ENCODE data around the gene FLYWCH2. TPM values are rescaled to one million over a fixed set of nuclear protein-coding genes. Genes with fewer than 3 reads are reported as not detected.

The FLYWCH2 gene
- total and polyA plus RNA-seq, 2 of the 4 experiments (the other 2 are of a cell fraction): 42.3 to 66.3 TPM

DNA sequence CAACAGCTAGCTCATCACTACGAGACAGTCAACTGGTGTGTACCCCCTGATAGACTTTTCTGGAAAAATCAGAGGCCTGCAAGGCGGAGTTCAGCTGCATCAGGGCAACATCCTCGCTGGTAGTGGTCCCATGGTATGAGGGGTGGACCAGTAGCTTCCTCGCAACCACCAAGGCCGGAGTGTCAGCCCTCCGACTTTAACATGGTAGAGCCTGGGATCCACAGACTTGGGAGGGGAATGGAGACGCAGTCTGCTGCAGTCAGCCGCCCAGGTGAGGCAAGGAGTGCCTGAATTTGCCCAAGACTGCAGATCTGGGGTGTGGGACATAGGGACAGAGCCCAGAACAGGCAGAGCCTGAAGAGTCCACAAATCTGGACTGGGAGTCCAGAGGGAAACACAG is 39.5 kb upstream of the FLYWCH2 start:
- no peak overlapping the region for H3K23ac ChIP-seq (ENCODE audit: low read depth, low read length)
- H3K18ac ChIP-seq (ENCODE audit: low read depth, low read length): no peak overlapping the region
- H2AFZ ChIP-seq (replicated peaks; ENCODE audit: low read length, poor library complexity): no peak overlapping the region
- TF ChIP-seq SMC3 (IDR thresholded peaks at IDR 0.05; ENCODE audit: low read depth, low read length): no peak
- no peak for TF ChIP-seq USF2 (IDR thresholded peaks at IDR 0.05; ENCODE audit: low read depth, low read length)
- no peak for TF ChIP-seq BHLHE40 (IDR thresholded peaks at IDR 0.05; ENCODE audit: low read depth, low read length)
- no peak for TF ChIP-seq POLR2A (IDR thresholded peaks at IDR 0.05; ENCODE audit: low read depth, low read length)
- TF ChIP-seq, protein P1, sequence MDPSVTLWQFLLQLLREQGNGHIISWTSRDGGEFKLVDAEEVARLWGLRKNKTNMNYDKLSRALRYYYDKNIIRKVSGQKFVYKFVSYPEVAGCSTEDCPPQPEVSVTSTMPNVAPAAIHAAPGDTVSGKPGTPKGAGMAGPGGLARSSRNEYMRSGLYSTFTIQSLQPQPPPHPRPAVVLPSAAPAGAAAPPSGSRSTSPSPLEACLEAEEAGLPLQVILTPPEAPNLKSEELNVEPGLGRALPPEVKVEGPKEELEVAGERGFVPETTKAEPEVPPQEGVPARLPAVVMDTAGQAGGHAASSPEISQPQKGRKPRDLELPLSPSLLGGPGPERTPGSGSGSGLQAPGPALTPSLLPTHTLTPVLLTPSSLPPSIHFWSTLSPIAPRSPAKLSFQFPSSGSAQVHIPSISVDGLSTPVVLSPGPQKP (IDR thresholded peaks at IDR 0.05; ENCODE audit: borderline replicate concordance, low read depth, low read length): no peak
- TF ChIP-seq FOS (IDR thresholded peaks at IDR 0.05; ENCODE audit: low read depth, low read length): no peak
- TF ChIP-seq RFX5 (IDR thresholded peaks at IDR 0.05; ENCODE audit: low read depth, low read length): no peak
- no peak for TF ChIP-seq CEBPB (IDR thresholded peaks at IDR 0.05; ENCODE audit: low read depth, low read length)
- no peak for TF ChIP-seq CHD1 (IDR thresholded peaks at IDR 0.05; ENCODE audit: low read depth, low read length)
- no peak for TF ChIP-seq MXI1 (IDR thresholded peaks at IDR 0.05; ENCODE audit: borderline replicate concordance, low read depth, low read length)
- no peak for TF ChIP-seq RCOR1 (IDR thresholded peaks at IDR 0.05; ENCODE audit: insufficient replicate concordance, low read length)
- TF ChIP-seq CTCF (conservative IDR thresholded peaks at IDR 0.05; ENCODE audit: low read depth, low read length): no peak
- TF ChIP-seq RAD21 (IDR thresholded peaks at IDR 0.05; ENCODE audit: low read length): no peak
- no TSS peak for BruUV-seq (replicated peaks)
- CTCF ChIA-PET: interaction anchor here (3.1 kb wide), 1 partner anchor 25 kb away, joined by 14 read pairs; no protein-coding TSS in a partner anchor
- H3K4me3 ChIP-seq (ENCODE audit: insufficient read depth, low read depth, low read length): no peak overlapping the region
- H3K9me3 ChIP-seq (ENCODE audit: control insufficient read depth, insufficient read depth, low read length): no peaks in the 10 kb centered on the region
- no peak overlapping the region for H2BK120ac ChIP-seq (ENCODE audit: low read depth, low read length)
- H4K20me1 ChIP-seq (ENCODE audit: insufficient read depth, low read length): peaks cover 4% of the 10 kb centered on the region; the same call in 1 of the 2 replicates
- H3K14ac ChIP-seq (replicated peaks; ENCODE audit: low read depth, low read length): no peak overlapping the region
- H2BK20ac ChIP-seq (ENCODE audit: low read depth, low read length): no peak overlapping the region
- no peaks in the 10 kb centered on the region for H3K79me1 ChIP-seq (ENCODE audit: low read depth in 1 of 2, low read length in 2 of 2)
- WGBS, 2 experiments (ENCODE audit: extremely low coverage in 2 of 2, insufficient read length in 1 of 2): 89% methylated on average over 5 of the region's 8 CpGs; no CpG with 5 or more reads in 1 of the 2 experiments
- dilution Hi-C loops (cut with HindIII; ENCODE audit: low sequenced_read_pairs, unreplicated experiment): no loop called here
- no peak overlapping the region for H3K4me2 ChIP-seq (ENCODE audit: low read depth, low read length)
- no peak overlapping the region for H3K4ac ChIP-seq (ENCODE audit: low read depth, low read length)
- H3K9ac ChIP-seq (ENCODE audit: low read depth, low read length): no peak overlapping the region
- no peak overlapping the region for H4K5ac ChIP-seq (ENCODE audit: low read depth, low read length)
- no peak overlapping the region for H2BK5ac ChIP-seq (ENCODE audit: low read depth, low read length, poor library complexity, severe bottlenecking)
- POLR2A ChIA-PET (ENCODE audit: unreplicated experiment): no interaction called here
- DNase-seq (no peak), ATAC-seq (ENCODE audit: low read depth) (no peak)
- H2AK5ac ChIP-seq (ENCODE audit: low read depth, low read length): no peak overlapping the region; the same call in 1 of the 2 replicates
- no peaks in the 10 kb centered on the region; the same call in 1 of the 2 replicates for H3K27me3 ChIP-seq (ENCODE audit: control insufficient read depth, insufficient read depth, low read length)
- H3K56ac ChIP-seq (ENCODE audit: extremely low read depth, insufficient read depth, low read length): no peak overlapping the region
- H3K9me1 ChIP-seq (ENCODE audit: insufficient read depth, low read length): peaks cover 6% of the 10 kb centered on the region
- H3K36me3 ChIP-seq (ENCODE audit: control insufficient read depth, insufficient read depth, low read length): no peaks in the 10 kb centered on the region
- no peak overlapping the region for H2AK9ac ChIP-seq (replicated peaks; ENCODE audit: low read depth, low read length, poor library complexity)
- no peak overlapping the region for H3K27ac ChIP-seq (ENCODE audit: insufficient read depth, low read length)
- in situ Hi-C loops (cut with MboI; ENCODE audit: low sequenced_read_pairs): no loop called here
- H4K91ac ChIP-seq (ENCODE audit: insufficient read depth, low read depth, low read length): no peak overlapping the region
- intact Hi-C loops (cut with micrococcal nuclease): no loop called here
- H2BK15ac ChIP-seq (ENCODE audit: low read depth, low read length): no peak overlapping the region
- no peak overlapping the region for H4K8ac ChIP-seq (ENCODE audit: low read depth in 2 of 2, low read length in 2 of 2)
- H3K4me1 ChIP-seq (ENCODE audit: control insufficient read depth, insufficient read depth, low read length): peaks cover 7% of the 10 kb centered on the region
